Measurements from ENCODE around the gene TSGA10IP. TPM values are rescaled to one million over a fixed set of nuclear protein-coding genes. Genes with fewer than 3 reads are reported as not detected.

The TSGA10IP gene
- total and polyA plus RNA-seq, 9 donors = 0.09 to 0.19 (median 0.09) TPM; not detected in 4

DNA sequence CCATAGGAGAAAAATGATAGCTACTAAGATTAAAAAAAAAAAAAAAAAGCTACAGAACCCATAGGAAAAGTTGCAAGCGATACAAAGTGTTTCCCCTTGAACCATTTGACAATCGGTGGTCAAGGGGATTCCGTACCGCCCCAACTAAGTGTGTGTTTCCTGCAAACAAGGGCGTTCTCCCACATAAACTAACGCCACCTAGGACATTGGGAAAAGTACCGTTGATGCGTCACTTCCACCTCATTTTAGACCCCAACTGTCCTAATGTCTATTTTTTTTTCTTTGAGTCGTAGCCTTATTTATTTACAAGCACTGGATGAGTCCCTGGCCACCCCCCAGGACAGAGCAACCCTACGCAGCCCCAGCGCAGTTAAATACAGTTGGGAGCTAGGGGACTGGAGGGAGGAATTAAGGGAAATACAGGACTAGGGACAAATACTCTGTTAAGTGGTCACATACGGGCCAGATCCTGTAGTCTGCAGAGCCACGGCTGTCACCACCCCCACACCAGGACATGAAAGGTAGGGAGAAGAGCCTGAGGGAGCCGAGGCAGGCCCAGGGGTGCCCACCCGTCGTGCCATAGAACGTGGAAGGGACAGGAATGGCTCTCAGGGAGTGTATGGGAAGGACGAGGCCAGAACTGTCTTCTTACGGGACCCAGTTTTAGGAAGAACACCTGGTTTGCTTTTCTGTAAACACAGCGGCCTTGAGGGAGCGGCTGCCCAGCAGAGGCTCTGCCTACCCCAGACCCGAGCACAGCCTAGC, 37.7 kb downstream of the TSGA10IP start:
- Histone ChIP-seq H3K4me3 (ENCODE audit: low read length) (no peak overlapping the region), H3K27me3 (ENCODE audit: control insufficient read depth, insufficient read depth, low read length) (no peaks in the 10 kb centered on the region), H3K9me3 (replicated peaks; ENCODE audit: control insufficient read depth, low read depth, low read length) (no peaks in the 10 kb centered on the region), H3K27ac (ENCODE audit: low read length) (no peak overlapping the region), H3K4me1 (ENCODE audit: control insufficient read depth, insufficient read depth, low read length) (no peaks in the 10 kb centered on the region), H3K36me3 (ENCODE audit: control insufficient read depth, insufficient read depth, low read length) (peaks cover 23% of the 10 kb centered on the region)
- WGBS (ENCODE audit: insufficient coverage) = 65% methylated on average over 16 of the region's 22 CpGs
- no peak for DNase-seq

DNA sequence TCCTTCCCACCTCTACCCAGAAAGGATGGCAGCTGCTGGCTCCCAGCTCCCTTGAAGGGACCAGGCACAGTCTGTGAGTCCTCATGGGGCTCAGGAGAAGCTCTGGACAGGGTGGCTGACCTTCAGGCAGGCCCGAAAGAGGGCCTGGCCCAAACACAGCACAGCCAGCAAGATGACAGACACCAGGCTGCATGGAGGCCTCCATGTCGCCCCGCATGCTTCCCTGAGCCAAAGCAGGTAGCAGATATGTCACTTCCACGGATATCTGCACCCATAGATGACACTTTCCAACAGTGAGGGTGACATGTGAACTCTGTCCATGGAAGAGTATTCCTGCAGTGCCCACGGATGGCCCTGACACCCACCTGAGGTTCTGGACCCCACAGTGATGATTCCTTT, 38.3 kb downstream of the TSGA10IP start:
- Histone ChIP-seq H3K4me1 (ENCODE audit: control insufficient read depth, insufficient read depth, low read length) (no peaks in the 10 kb centered on the region), H3K27me3 (ENCODE audit: control insufficient read depth, insufficient read depth, low read length) (no peaks in the 10 kb centered on the region), H3K27ac (ENCODE audit: low read length) (no peak overlapping the region), H3K4me3 (ENCODE audit: low read length) (no peak overlapping the region), H3K9me3 (replicated peaks; ENCODE audit: control insufficient read depth, low read depth, low read length) (no peaks in the 10 kb centered on the region), H3K36me3 (ENCODE audit: control insufficient read depth, insufficient read depth, low read length) (peaks cover 17% of the 10 kb centered on the region)
- 90% methylated on average over 4 of the region's 5 CpGs for WGBS (ENCODE audit: insufficient coverage)
- no peak for DNase-seq

DNA sequence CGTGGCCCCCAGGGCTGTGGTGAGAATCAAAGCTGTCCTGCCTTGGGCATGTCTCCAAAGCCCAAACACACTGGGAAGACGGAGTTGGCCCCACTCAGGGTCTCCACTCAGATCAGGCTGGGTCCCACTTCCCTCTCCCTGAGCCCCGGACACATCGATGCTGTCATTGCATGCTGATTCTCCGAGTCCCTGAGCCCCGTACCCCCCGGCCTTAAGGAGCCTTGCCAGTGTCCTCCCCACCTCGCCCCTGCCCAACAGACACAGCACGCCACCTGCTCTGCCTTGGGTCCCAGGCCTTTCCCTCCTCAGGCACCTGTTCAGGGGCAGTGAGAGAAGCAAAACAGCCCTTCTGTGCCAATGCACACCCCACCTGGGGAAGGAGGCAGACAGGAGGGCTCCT, 42.1 kb downstream of the TSGA10IP start:
- WGBS (ENCODE audit: insufficient coverage) = 74% methylated on average over 9 of the region's 9 CpGs
- Histone ChIP-seq H3K27me3 (ENCODE audit: control insufficient read depth, insufficient read depth, low read length) (no peaks in the 10 kb centered on the region), H3K27ac (ENCODE audit: low read length) (no peak overlapping the region), H3K36me3 (ENCODE audit: control insufficient read depth, insufficient read depth, low read length) (peaks cover 7% of the 10 kb centered on the region), H3K4me1 (ENCODE audit: control insufficient read depth, insufficient read depth, low read length) (no peaks in the 10 kb centered on the region), H3K4me3 (ENCODE audit: low read length) (no peak overlapping the region), H3K9me3 (replicated peaks; ENCODE audit: control insufficient read depth, low read depth, low read length) (no peaks in the 10 kb centered on the region)
- no peak for DNase-seq

GRCh38 chr11:65988791-65989592, 43.7 kb downstream of the TSGA10IP start:
- Histone ChIP-seq H3K9me3 (replicated peaks; ENCODE audit: control insufficient read depth, low read depth, low read length) (no peaks in the 10 kb centered on the region), H3K4me1 (ENCODE audit: control insufficient read depth, insufficient read depth, low read length) (no peaks in the 10 kb centered on the region), H3K27me3 (ENCODE audit: control insufficient read depth, insufficient read depth, low read length) (no peaks in the 10 kb centered on the region), H3K27ac (ENCODE audit: low read length) (no peak overlapping the region), H3K36me3 (ENCODE audit: control insufficient read depth, insufficient read depth, low read length) (peaks cover 8% of the 10 kb centered on the region), H3K4me3 (ENCODE audit: low read length) (no peak overlapping the region)
- 7% methylated on average over 3 of the region's 10 CpGs for WGBS (ENCODE audit: insufficient coverage)
- DNase-seq = peak; percentile 97

- Histone ChIP-seq H3K4me1 (ENCODE audit: control insufficient read depth, insufficient read depth, low read length) (no peaks in the 10 kb centered on the region), H3K36me3 (ENCODE audit: control insufficient read depth, insufficient read depth, low read length) (peaks cover 10% of the 10 kb centered on the region), H3K4me3 (ENCODE audit: low read length) (no peak overlapping the region), H3K27ac (ENCODE audit: low read length) (no peak overlapping the region), H3K27me3 (ENCODE audit: control insufficient read depth, insufficient read depth, low read length) (no peaks in the 10 kb centered on the region), H3K9me3 (replicated peaks; ENCODE audit: control insufficient read depth, low read depth, low read length) (no peaks in the 10 kb centered on the region)
- DNase-seq = no peak
- WGBS (ENCODE audit: insufficient coverage) = 88% methylated on average over 2 of the region's 5 CpGs
Observed at GRCh38 chr11:65992056-65992455, 46.8 kb downstream of the TSGA10IP start.

DNA sequence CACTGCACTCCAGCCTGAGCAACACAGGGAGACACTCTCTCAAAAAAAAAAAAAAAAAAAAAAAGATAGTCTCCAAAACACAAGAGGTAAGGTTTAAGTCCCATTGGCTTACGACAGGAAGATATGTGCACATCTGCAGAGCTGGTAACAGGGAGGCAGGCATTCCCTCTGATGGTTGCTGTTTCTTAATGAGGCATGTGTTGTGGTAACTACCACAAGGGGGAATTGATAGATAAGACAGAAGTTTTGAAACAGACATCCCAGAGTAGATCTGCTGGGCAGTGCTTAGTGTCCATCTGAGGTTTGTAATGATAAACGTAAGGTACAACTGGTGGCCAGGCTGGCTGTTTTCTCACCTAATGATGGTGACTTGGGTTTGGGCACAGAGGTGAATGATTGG, 52.0 kb downstream of the TSGA10IP start:
- Histone ChIP-seq H3K4me3 (ENCODE audit: low read length) (no peak overlapping the region), H3K36me3 (ENCODE audit: control insufficient read depth, insufficient read depth, low read length) (peaks cover 36% of the 10 kb centered on the region), H3K27me3 (ENCODE audit: control insufficient read depth, insufficient read depth, low read length) (no peaks in the 10 kb centered on the region), H3K27ac (ENCODE audit: low read length) (no peak overlapping the region), H3K9me3 (replicated peaks; ENCODE audit: control insufficient read depth, low read depth, low read length) (no peaks in the 10 kb centered on the region), H3K4me1 (ENCODE audit: control insufficient read depth, insufficient read depth, low read length) (peaks cover 8% of the 10 kb centered on the region)
- no peak for DNase-seq
- WGBS (ENCODE audit: insufficient coverage) = 92% methylated on average over 2 of the region's 2 CpGs

DNA sequence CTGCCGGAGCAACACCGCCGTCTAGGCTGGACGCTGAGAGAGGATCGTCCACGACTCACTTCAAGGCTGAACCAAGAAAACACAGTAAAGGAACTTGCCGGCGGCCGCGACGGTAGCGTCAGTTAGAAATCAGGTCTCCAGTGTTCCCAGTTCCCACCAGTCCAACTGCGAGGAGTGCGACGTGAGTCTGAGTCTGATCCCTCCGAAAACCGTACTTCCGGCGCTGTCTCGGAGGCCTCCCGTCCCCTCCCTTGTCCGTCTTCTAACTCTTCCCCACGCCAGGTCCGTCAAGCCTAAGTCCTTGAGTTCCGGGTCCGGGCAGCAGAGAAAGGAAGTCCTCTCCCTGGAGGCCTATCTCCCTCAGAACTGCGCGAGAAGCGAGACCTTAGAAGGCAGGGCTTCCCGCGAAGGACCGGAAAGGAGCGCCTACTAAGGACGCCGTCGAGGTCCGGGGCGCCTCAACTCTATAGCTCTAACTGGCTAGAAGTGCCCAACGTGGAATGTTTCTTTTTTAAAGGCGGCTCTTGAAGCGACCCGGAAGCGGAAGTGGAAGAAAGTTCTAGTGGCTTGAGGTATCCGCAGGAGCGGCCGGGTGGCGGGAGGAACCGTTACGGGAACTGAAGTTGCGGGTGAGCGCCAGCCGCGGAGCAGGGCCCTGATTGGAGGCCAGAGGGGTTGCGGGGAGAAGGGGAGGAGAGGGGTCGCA, 56.8 kb downstream of the TSGA10IP start, which contains the start of the genes BANF1 and EIF1AD:
Gene BANF1 (plus strand): TSS at position 562 of the 706 bp plus-strand sequence. CDS start 748 bp downstream, outside the sequence.
Gene EIF1AD (minus strand): TSS at position 216 of the 706 bp plus-strand sequence. CDS start 1,768 bp downstream, outside the sequence.
- Histone ChIP-seq H3K9me3 (replicated peaks; ENCODE audit: control insufficient read depth, low read depth, low read length) (no peaks in the 10 kb centered on the region), H3K4me1 (ENCODE audit: control insufficient read depth, insufficient read depth, low read length) (peaks cover 18% of the 10 kb centered on the region), H3K4me3 (ENCODE audit: low read length) (peak within 1 kb of the TSS; percentile 88), H3K27me3 (ENCODE audit: control insufficient read depth, insufficient read depth, low read length) (no peaks in the 10 kb centered on the region), H3K36me3 (ENCODE audit: control insufficient read depth, insufficient read depth, low read length) (peaks cover 53% of the 10 kb centered on the region), H3K27ac (ENCODE audit: low read length) (peak within 1 kb of the TSS; percentile 99)
- WGBS (ENCODE audit: insufficient coverage) = under 1% methylated on average over 55 of the region's 55 CpGs
- DNase-seq = peak; percentile 99

- peak; percentile 65 for DNase-seq
- peaks cover 18% of the 10 kb centered on the region for H3K4me1 ChIP-seq (ENCODE audit: control insufficient read depth, insufficient read depth, low read length)
- H3K9me3 ChIP-seq (replicated peaks; ENCODE audit: control insufficient read depth, low read depth, low read length) = no peaks in the 10 kb centered on the region
- WGBS (ENCODE audit: insufficient coverage) = under 1% methylated on average over 36 of the region's 40 CpGs
- peaks cover 48% of the 10 kb centered on the region for H3K36me3 ChIP-seq (ENCODE audit: control insufficient read depth, insufficient read depth, low read length)
- H3K4me3 ChIP-seq (ENCODE audit: low read length) = peak overlapping the region; percentile 88
- no peaks in the 10 kb centered on the region for H3K27me3 ChIP-seq (ENCODE audit: control insufficient read depth, insufficient read depth, low read length)
- peak overlapping the region; percentile 99 for H3K27ac ChIP-seq (ENCODE audit: low read length)
Observed at GRCh38 chr11:66002648-66003225, 57.5 kb downstream of the TSGA10IP start.

DNA sequence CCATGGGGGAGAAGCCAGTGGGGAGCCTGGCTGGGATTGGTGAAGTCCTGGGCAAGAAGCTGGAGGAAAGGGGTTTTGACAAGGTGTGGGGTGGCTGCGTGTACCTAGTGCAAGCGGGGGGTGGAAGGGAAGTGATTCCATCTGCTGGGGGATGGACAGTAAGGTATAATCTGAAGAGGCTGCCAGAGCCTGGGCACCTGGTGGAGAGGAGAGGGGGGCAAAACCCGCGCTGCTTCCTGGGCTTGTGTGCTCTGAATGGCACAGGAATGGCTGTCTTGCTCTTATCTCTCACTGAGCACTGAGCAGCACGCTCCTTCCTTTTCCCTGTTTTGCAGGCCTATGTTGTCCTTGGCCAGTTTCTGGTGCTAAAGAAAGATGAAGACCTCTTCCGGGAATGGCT, 58.0 kb downstream of the TSGA10IP start:
- peak overlapping the region; percentile 99 for H3K27ac ChIP-seq (ENCODE audit: low read length)
- 83% methylated on average over 5 of the region's 6 CpGs for WGBS (ENCODE audit: insufficient coverage)
- H3K36me3 ChIP-seq (ENCODE audit: control insufficient read depth, insufficient read depth, low read length) = peaks cover 42% of the 10 kb centered on the region
- H3K4me3 ChIP-seq (ENCODE audit: low read length) = peak overlapping the region; percentile 88
- H3K27me3 ChIP-seq (ENCODE audit: control insufficient read depth, insufficient read depth, low read length) = no peaks in the 10 kb centered on the region
- no peak for DNase-seq
- H3K4me1 ChIP-seq (ENCODE audit: control insufficient read depth, insufficient read depth, low read length) = peaks cover 18% of the 10 kb centered on the region
- no peaks in the 10 kb centered on the region for H3K9me3 ChIP-seq (replicated peaks; ENCODE audit: control insufficient read depth, low read depth, low read length)
